ENCODE measurements around the gene SGSM2.

DNA sequence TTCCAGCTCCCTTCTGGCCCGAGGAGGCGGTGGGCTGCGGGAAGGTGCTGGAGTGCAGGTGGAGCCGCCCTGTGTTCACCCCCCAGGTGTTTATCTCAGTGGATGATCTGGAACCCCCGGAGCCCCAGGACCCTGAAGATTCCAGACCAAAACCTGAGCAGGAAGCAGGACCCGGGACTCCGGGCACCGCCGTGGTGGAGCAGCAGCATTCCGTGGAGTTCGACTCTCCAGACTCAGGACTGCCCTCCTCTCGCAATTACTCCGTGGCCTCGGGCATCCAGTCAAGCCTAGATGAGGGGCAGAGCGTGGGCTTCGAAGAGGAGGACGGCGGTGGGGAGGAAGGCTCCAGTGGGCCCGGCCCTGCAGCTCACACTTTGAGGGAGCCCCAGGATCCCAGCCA lies 38.1 kb downstream of the SGSM2 start:
- TF ChIP-seq, protein P1, sequence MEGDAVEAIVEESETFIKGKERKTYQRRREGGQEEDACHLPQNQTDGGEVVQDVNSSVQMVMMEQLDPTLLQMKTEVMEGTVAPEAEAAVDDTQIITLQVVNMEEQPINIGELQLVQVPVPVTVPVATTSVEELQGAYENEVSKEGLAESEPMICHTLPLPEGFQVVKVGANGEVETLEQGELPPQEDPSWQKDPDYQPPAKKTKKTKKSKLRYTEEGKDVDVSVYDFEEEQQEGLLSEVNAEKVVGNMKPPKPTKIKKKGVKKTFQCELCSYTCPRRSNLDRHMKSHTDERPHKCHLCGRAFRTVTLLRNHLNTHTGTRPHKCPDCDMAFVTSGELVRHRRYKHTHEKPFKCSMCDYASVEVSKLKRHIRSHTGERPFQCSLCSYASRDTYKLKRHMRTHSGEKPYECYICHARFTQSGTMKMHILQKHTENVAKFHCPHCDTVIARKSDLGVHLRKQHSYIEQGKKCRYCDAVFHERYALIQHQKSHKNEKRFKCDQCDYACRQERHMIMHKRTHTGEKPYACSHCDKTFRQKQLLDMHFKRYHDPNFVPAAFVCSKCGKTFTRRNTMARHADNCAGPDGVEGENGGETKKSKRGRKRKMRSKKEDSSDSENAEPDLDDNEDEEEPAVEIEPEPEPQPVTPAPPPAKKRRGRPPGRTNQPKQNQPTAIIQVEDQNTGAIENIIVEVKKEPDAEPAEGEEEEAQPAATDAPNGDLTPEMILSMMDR (IDR thresholded peaks at IDR 0.05), result no peak
- TF ChIP-seq POLR2A (IDR thresholded peaks at IDR 0.05) (no peak), EP300 (IDR thresholded peaks at IDR 0.05) (no peak)

Data from stomach (tissue), 4 donors.